Tibial nerve (tissue), 4 donors: ENCODE measurements around the gene FYB1. TPM values are rescaled to one million over a fixed set of nuclear protein-coding genes. Genes with fewer than 3 reads are reported as not detected.
"Not testable (repeated sequence)": the region's sequence is repeated elsewhere in the genome, so short reads cannot be mapped to it uniquely, and the experiment has no call there.

Experiments used
- DNase-seq, 2 donors: peaks; one replicate each; pipeline ENCODE4 v3.0.0-alpha.2; 2019; ENCODE audit warnings: low spot score in 2 of 2
- H3K27ac ChIP-seq, 4 donors: fragments of 200-600 bp; sonication (generic) in 3 of 4; one replicate each; pipeline ENCODE4 v1.5.1; 2017 to 2019; ENCODE audit warnings: mild to moderate bottlenecking in 1 of 4
- H3K27me3 ChIP-seq, 2 donors: fragments of 200-600 bp; sonication (generic) in 1 of 2; one replicate each; pipeline versions ENCODE4 v1.5.1 to v1.6.0; 2017 to 2019
- H3K36me3 ChIP-seq, 3 donors: fragments of 200-600 bp; sonication (generic); one replicate each; pipeline ENCODE4 v1.5.1; 2018 to 2019
- H3K4me1 ChIP-seq, 4 donors: fragments of 200-600 bp; sonication (generic) in 3 of 4; one replicate each; pipeline ENCODE4 v1.5.1; 2017 to 2019
- H3K4me3 ChIP-seq, 4 donors: fragments of 200-600 bp; sonication (generic) in 3 of 4; one replicate each; pipeline ENCODE4 v1.5.1; 2017 to 2019; ENCODE audit warnings: mild to moderate bottlenecking in 1 of 4, moderate library complexity in 1 of 4
- H3K9me3 ChIP-seq, 4 donors: fragments of 200-600 bp; sonication (generic) in 3 of 4; one replicate each; pipeline ENCODE4 v1.5.1; 2017 to 2019
- CTCF ChIP-seq, 5 experiments: fragments of 200-600 bp in 3 of 5; fragments of 450-650 bp in 2 of 5; sonication (generic) in 3 of 5; IDR thresholded peaks; one replicate each; pipeline ENCODE4 v1.5.1; 2016 to 2019; ENCODE audit warnings: antibody characterized with exemption in 5 of 5, mild to moderate bottlenecking in 3 of 5, moderate library complexity in 2 of 5
- EP300 ChIP-seq, 2 donors: sonication (generic); formaldehyde crosslinking; IDR thresholded peaks; one replicate each; pipeline ENCODE4 v1.6.1; 2017; ENCODE audit warnings: antibody characterized with exemption in 2 of 2, mild to moderate bottlenecking in 1 of 2
- POLR2A ChIP-seq, 2 donors: fragments of 450-650 bp; IDR thresholded peaks; one replicate each; pipeline ENCODE4 v1.6.1; 2017; ENCODE audit warnings: antibody characterized with exemption in 2 of 2, mild to moderate bottlenecking in 2 of 2, moderate library complexity in 2 of 2
- whole genome bisulfite sequencing, 2 donors: methylation state at CpG; one replicate each; pipeline ENCODE4 v1.1.5; 2018; 5-methylcytosine and 5-hydroxymethylcytosine counted together
- total RNA-seq, 4 donors: library from RNA; depleted of rRNA; stranded (reverse); fragments of >200 nt; gene quantifications; one replicate each; pipeline ENCODE4 v1.1.0, GENCODE V29; 2016

Gene FYB1
- total RNA-seq, 4 donors from 2014 or later: 6.7 to 25.1 (median 16.3) TPM

- Histone ChIP-seq H3K4me3 (no peak overlapping the region), H3K27ac (no peak overlapping the region), H3K36me3 (no peaks in the 10 kb centered on the region), H3K27me3 (no peaks in the 10 kb centered on the region), H3K4me1 (peaks cover 0 to 5% (median 0%) of the 10 kb centered on the region in 4 donors), H3K9me3 (no peaks in the 10 kb centered on the region)
- 88 to 93% methylated on average over 9 of the region's 9 CpGs for WGBS, 2 donors
- no peak for DNase-seq
- TF ChIP-seq POLR2A (IDR thresholded peaks at IDR 0.05) (no peak), EP300 (IDR thresholded peaks at IDR 0.05) (no peak), CTCF (IDR thresholded peaks at IDR 0.05) (no peak)
Measured at GRCh38 chr5:39185761-39186160, 33.6 kb downstream of the FYB1 start.

GRCh38 chr5:39179561-39179960, 39.8 kb downstream of the FYB1 start:
- not testable (repeated sequence) for H3K27ac ChIP-seq, H3K27me3 ChIP-seq, H3K9me3 ChIP-seq, H3K4me1 ChIP-seq, H3K36me3 ChIP-seq, DNase-seq, H3K4me3 ChIP-seq
- 71 to 81% methylated on average over 3 of the region's 3 CpGs for WGBS, 2 donors

GRCh38 chr5:39178861-39179260, 40.5 kb downstream of the FYB1 start:
- Histone ChIP-seq H3K27ac (no peak overlapping the region), H3K4me3 (no peak overlapping the region), H3K27me3 (no peaks in the 10 kb centered on the region), H3K36me3 (no peaks in the 10 kb centered on the region), H3K4me1 (peaks cover 0 to 9% (median 0%) of the 10 kb centered on the region in 4 donors), H3K9me3 (no peaks in the 10 kb centered on the region)
- 73 to 74% methylated on average over 8 of the region's 8 CpGs for WGBS, 2 donors
- DNase-seq: no peak
- TF ChIP-seq POLR2A (IDR thresholded peaks at IDR 0.05): no peak
- no peak for TF ChIP-seq EP300 (IDR thresholded peaks at IDR 0.05)
- TF ChIP-seq CTCF (IDR thresholded peaks at IDR 0.05): no peak

GRCh38 chr5:39178171-39178570, 41.2 kb downstream of the FYB1 start:
- TF ChIP-seq POLR2A (IDR thresholded peaks at IDR 0.05) (no peak), EP300 (IDR thresholded peaks at IDR 0.05) (no peak), CTCF (IDR thresholded peaks at IDR 0.05) (no peak)
- Histone ChIP-seq H3K9me3 (no peaks in the 10 kb centered on the region), H3K4me3 (no peak overlapping the region), H3K36me3 (no peaks in the 10 kb centered on the region), H3K27me3 (no peaks in the 10 kb centered on the region), H3K27ac (no peak overlapping the region), H3K4me1 (peaks cover 0 to 9% (median 0%) of the 10 kb centered on the region in 4 donors)
- 52 to 57% methylated on average over 3 of the region's 3 CpGs for WGBS, 2 donors
- no peak for DNase-seq

- no peak for DNase-seq
- H3K9me3 ChIP-seq: no peaks in the 10 kb centered on the region
- no peak overlapping the region for H3K4me3 ChIP-seq
- TF ChIP-seq EP300 (IDR thresholded peaks at IDR 0.05) (peak in 1 of 2 donors; percentile 13), POLR2A (IDR thresholded peaks at IDR 0.05) (no peak)
- H3K4me1 ChIP-seq: peaks cover 0 to 9% (median 0%) of the 10 kb centered on the region in 4 donors
- H3K27ac ChIP-seq: peak overlapping the region in 1 of 4 donors; percentile 34
- no peaks in the 10 kb centered on the region for H3K36me3 ChIP-seq
- 76 to 83% methylated on average over 3 of the region's 3 CpGs for WGBS, 2 donors
- H3K27me3 ChIP-seq: no peaks in the 10 kb centered on the region
Measured at GRCh38 chr5:39177631-39177964, 41.8 kb downstream of the FYB1 start.

- no peak for TF ChIP-seq CTCF (IDR thresholded peaks at IDR 0.05)
- TF ChIP-seq EP300 (IDR thresholded peaks at IDR 0.05): no peak
- Histone ChIP-seq H3K27ac (peak overlapping the region in 1 of 4 donors; percentile 34), H3K27me3 (no peaks in the 10 kb centered on the region), H3K4me3 (no peak overlapping the region), H3K4me1 (peaks cover 0 to 9% (median 0%) of the 10 kb centered on the region in 4 donors), H3K9me3 (no peaks in the 10 kb centered on the region), H3K36me3 (no peaks in the 10 kb centered on the region)
- DNase-seq: no peak
- WGBS, 2 donors: 79 to 84% methylated on average over 3 of the region's 3 CpGs
Measured at GRCh38 chr5:39176759-39177630, 42.4 kb downstream of the FYB1 start.
